ENCODE results near the gene HPRT1.
"Not testable (repeated sequence)": the region's sequence is repeated elsewhere in the genome, so short reads cannot be mapped to it uniquely, and the experiment has no call there.

Gene HPRT1

GRCh38 chrX:134460005-134460861 is at the start of gene HPRT1:
TSS of gene HPRT1 (plus strand) at chrX:134460165. CDS start at chrX:134460312, 147 bp downstream.
- DNase-seq = peak; percentile 73

DNA sequence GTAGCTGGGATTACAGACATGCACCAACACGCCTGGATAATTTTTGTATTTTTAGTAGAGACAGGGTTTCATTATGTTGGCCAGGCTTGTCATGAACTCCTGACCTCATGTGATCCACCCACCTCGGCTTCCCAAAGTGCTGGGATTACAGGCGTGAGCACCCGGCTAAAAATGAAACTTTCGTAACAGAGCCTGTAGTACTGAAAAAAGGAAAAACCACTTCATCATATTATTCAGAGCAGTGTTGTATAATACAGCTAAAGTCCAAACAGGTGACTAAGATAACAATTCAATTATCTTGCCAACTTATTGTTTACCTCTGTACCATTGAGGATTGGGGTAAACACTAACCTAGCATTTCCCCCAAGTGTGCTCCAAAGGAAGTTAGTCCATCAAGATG is 43.9 kb upstream of the HPRT1 start:
- no peak for DNase-seq

DNA sequence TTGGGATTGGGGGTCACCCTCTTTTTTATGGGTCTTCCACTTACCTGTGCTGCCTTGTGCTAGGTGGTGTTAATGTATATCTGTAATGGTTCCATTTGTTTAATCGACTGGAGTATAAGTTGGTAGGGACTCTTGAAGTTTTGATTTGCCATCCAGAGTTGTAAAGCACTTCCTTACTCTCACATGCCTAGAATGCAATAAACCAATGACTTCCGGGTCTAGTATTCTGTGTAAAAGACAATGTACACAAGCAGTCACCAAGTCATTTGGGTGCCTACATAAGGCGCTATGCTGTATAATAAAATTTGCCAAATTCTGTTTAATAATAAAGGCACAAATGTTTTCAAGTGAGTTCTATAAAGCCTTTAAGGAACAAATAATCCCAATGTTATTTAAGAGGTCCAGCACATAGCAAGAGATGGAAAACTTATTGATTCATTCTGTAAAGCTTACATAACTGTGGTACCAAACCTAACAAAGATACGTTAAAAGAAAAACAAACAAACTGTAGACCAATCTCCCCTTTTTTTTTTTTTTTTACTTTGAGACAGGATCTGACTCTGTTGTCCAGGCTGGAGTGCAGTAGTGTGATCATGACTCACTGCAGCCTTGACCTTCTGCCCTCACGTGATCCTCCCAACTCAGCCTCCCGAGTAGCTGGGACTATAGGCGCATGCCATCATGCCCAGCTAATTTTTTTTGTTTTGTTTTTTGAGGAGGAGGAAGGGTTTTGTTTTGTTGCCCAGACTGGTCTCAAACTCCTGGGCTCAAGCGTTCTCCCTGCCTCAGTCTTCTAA is 41.5 kb upstream of the HPRT1 start:
- DNase-seq = no peak

GRCh38 chrX:134419784-134420183 is 40.2 kb upstream of the HPRT1 start:
- no peak for DNase-seq

- DNase-seq = peak; percentile 22
Observed at GRCh38 chrX:134423606-134424005, 36.4 kb upstream of the HPRT1 start.

DNA sequence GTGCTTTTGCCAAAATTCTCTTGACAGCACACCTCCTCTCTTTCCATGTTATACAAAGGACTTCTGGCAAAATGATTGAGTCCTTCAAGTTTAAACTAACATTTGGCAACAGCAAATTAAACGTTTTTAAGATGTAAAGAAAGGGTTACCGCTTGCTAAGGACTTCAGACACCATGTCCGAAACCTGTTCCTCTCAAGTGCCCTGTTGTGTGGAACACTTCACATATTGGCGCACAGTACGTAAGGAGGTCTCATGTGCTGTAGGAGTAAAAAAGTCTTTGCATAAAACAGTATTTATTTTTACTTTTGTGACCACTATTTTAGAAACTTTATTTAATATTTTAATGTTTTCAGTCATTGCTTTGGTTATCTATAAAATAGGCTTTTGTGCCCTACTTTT is 33.7 kb upstream of the HPRT1 start:
- DNase-seq = no peak

DNA sequence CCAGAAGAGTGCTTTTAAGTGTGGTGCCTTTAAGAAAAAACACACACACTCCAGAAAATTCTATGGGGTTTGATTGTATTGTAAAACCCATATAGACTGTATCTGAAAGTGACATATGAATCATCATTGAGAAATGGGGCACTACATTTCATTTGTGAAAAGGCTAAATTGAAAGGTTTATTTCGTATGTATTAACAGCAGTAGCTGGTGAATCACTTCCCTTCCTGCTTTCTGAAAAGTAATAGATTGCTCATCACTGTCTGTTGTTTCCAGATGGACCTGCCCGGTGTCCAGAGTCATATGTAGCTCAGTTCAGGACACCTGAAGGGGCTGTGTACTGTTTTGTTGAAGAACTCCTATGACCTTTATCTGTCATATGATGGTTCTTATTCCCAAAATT is 28.1 kb upstream of the HPRT1 start:
- DNase-seq = peak; percentile 66

- DNase-seq = no peak
Observed at GRCh38 chrX:134435894-134436293, 24.1 kb upstream of the HPRT1 start.

- no peak for DNase-seq
Observed at GRCh38 chrX:134443020-134443419, 16.9 kb upstream of the HPRT1 start.

DNA sequence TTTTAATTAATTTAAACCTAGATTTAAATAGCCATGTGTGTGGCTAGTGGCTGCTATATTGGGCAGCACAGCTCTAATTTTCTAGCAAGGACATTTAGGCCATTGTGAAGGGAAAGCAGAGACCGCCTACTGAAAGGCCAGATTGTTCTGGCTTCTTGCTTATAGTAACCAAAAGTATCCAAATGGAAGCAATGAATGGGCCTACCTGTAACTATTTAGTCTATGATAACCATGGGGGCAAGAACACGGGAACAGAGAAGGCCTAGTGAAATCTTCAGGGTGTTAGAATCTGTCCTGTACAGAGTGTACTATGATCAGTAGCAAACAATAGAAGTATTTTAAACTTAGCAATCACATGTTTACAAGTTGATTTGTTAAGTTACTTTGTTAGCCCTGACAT is 16.5 kb upstream of the HPRT1 start:
- DNase-seq = no peak

DNA sequence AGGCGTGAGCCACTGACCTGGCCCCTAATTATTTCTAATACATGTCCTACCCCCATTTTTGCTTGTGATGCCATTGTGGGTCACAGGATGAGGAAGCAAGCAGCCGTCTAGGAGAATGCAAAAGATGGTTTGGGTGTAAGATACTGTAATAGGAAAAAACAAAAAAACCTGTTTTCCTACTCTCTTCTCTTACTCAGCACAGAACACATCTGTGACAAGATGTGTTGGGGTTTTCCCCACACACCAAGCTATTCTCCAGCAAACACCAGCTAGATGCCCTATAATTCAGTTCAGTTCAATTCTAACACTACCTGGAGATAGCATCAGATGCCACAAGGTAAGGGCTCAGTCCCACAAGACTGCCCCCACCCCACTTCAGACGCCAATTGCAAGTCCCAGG is 15.3 kb upstream of the HPRT1 start:
- DNase-seq = no peak

- DNase-seq = no peak
Observed at GRCh38 chrX:134452596-134452995, 7.4 kb upstream of the HPRT1 start.

- no peak for DNase-seq
Observed at GRCh38 chrX:134453631-134454030, 6.3 kb upstream of the HPRT1 start.

GRCh38 chrX:134454506-134454905 is 5.5 kb upstream of the HPRT1 start:
- no peak for DNase-seq

DNA sequence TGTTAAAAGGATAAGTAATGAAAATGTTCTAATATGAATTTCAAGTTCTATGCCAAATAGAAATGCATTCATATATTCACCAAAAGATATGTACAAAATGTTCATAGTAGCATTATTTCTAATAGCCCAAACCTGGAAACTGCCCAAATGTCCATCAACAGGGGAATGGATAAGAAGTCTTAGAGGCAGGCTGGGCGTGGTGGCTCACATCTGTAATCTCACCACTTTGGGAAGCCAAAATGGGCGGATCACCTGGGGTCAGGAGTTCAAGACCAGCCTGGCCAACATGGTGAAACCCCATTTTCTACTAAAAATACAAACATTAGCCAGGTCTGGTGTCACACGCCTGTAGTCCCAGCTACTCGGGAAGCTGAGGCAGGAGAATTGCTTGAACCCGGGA is 2.3 kb upstream of the HPRT1 start:
- no peak for DNase-seq

DNA sequence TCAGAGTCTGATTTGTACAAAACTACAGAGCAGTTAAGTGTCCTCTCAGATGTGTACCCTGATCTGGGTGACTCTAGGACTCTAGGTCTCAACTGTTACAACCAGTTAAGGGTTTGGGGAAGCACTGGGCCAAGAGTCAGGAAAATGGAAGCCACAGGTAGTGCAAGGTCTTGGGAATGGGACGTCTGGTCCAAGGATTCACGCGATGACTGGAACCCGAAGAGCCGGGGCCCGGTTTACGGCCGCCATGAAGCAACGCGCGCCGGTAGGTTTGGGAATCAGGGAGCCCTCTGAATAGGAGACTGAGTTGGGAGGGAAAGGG is 321 bp upstream of the HPRT1 start:
- no peak for DNase-seq

DNA sequence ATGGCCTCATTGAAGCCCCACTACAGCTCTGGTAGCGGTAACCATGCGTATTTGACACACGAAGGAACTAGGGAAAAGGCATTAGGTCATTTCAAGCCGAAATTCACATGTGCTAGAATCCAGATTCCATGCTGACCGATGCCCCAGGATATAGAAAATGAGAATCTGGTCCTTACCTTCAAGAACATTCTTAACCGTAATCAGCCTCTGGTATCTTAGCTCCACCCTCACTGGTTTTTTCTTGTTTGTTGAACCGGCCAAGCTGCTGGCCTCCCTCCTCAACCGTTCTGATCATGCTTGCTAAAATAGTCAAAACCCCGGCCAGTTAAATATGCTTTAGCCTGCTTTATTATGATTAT is 876 bp downstream of the HPRT1 start:
- DNase-seq = peak; percentile 0

GRCh38 chrX:134461437-134461836 is 1.5 kb downstream of the HPRT1 start:
- DNase-seq = no peak

DNA sequence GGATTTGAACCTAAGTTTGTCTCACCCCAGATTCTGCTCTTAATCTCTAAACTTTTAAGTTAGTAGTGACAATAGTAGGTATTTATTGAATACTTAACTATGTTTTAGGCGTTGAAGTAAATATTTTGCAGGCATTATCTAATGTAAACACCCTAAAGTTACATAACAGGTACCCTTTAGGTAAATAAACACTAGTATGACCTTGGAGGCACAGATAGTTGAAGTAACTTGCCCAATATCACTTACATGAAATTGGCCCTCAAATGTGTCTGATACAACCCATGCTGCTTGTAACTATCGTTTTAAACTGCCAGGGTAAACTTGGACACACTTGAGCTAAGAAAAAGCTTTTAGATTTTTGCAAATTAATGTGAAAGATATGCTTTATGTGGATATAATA is 3.0 kb downstream of the HPRT1 start:
- no peak for DNase-seq

GRCh38 chrX:134464453-134464852 is 4.5 kb downstream of the HPRT1 start:
- DNase-seq = not testable (repeated sequence)

GRCh38 chrX:134469486-134469885 is 9.5 kb downstream of the HPRT1 start:
- DNase-seq = peak; percentile 43

DNA sequence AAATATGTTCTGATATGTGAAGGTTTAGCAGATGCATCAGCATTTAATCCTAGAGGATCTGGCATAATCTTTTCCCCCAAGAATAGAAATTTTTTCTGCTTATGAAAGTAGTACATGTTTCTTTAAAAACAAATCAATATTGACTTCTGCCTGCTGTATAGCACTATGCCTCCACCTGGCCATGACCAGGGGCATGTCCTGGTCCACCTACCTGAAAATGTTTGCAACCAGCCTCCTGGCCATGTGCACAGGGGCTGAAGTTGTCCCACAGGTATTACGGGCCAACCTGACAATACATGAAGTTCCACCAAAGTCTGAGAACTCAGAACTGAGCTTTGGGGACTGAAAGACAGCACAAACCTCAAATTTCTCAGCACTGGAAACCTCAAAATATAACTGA is 10.0 kb downstream of the HPRT1 start:
- DNase-seq = no peak

DNA sequence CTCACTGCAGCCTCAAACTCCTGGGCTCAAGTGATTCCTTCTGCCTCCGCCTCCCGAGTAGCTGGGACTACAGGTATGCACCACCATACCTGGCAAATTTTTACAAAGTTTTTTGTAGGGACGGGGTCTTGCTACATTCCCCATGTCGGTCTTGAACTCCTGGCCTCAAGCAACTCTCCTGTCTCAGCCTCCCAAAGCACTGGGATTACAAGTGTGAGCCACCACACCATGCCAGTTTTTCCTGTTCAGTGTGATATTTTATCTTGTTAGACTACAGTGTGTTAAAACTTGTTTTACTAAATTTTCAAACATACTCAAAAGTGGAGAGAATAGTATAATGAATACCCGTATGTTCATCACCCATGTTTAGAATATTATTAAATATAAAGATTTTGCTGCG is 12.1 kb downstream of the HPRT1 start:
- no peak for DNase-seq

- DNase-seq = no peak
Observed at GRCh38 chrX:134476284-134476683, 16.3 kb downstream of the HPRT1 start.

DNA sequence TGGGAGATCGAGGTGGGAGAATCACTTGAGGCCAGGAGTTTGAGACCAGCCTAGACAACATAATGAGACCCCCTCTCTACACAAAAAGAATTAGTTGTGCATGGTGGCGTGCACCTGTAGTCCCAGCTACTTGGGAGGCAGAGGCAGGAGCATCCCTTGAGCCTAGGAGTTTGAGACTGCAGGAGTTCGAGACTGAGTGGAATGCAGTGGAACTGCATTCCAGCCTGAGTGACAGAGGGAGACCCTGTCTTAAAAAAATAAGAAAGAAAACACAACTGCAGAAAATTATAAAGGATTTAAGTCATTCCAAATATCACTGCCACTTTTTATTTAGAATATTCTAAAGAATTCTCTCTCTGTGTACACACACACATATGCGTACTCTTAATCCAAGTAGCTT is 18.4 kb downstream of the HPRT1 start:
- no peak for DNase-seq

All from fibroblast of skin of right quadriceps (primary cell).